GM21529 (cell line): Measurements from ENCODE around the gene GGACT.

Experiments
- ATAC-seq: cut with Tn5 transposase; IDR thresholded peaks from one replicate; pipeline ENCODE4 v1.9.1; 2021; ENCODE audit not compliant: unreplicated experiment

GGACT gene

GRCh38 chr13:100552755-100553154 is 35.8 kb downstream of the GGACT start:
- no peak for ATAC-seq

- no peak for ATAC-seq
These were observed 39.3 kb downstream of the GGACT start for GRCh38 chr13:100549316-100549715.

GRCh38 chr13:100547791-100548201 is 40.8 kb downstream of the GGACT start:
- ATAC-seq: no peak

- ATAC-seq: no peak
These were observed 41.7 kb downstream of the GGACT start for GRCh38 chr13:100546713-100547405.

- no peak for ATAC-seq
These were observed 42.9 kb downstream of the GGACT start for GRCh38 chr13:100545684-100546061.

GRCh38 chr13:100544866-100545683 is 43.5 kb downstream of the GGACT start:
- no peak for ATAC-seq

GRCh38 chr13:100543872-100544602 is 44.6 kb downstream of the GGACT start:
- ATAC-seq: no peak

- ATAC-seq: peak; percentile 94
These were observed 45.8 kb downstream of the GGACT start for GRCh38 chr13:100542826-100543156.

- ATAC-seq: no peak
These were observed 46.4 kb downstream of the GGACT start for GRCh38 chr13:100541897-100542825.

- ATAC-seq: no peak
These were observed 48.0 kb downstream of the GGACT start for GRCh38 chr13:100540621-100541020.

- no peak for ATAC-seq
These were observed 50.6 kb downstream of the GGACT start for GRCh38 chr13:100537951-100538462.

GRCh38 chr13:100537486-100537885 is 51.1 kb downstream of the GGACT start:
- ATAC-seq: no peak

GRCh38 chr13:100536643-100537180 is 51.9 kb downstream of the GGACT start:
- no peak for ATAC-seq

- no peak for ATAC-seq
These were observed 53.0 kb downstream of the GGACT start for GRCh38 chr13:100535426-100536135.

- no peak for ATAC-seq
These were observed 53.7 kb downstream of the GGACT start for GRCh38 chr13:100534911-100535310.

- no peak for ATAC-seq
These were observed 54.3 kb downstream of the GGACT start for GRCh38 chr13:100534147-100534843.

- no peak for ATAC-seq
These were observed 55.0 kb downstream of the GGACT start for GRCh38 chr13:100533588-100534041.

- no peak for ATAC-seq
These were observed 55.7 kb downstream of the GGACT start for GRCh38 chr13:100532836-100533435.
